ENCODE results near the gene OCEL1. TPM values are rescaled to one million over a fixed set of nuclear protein-coding genes. Genes with fewer than 3 reads are reported as not detected.
A peak's percentile ranks its signal among the peaks of the same experiment; 100 is the strongest.

The OCEL1 gene
- total and polyA plus RNA-seq, 2 of the 13 experiments (the other 11 are each of a cell fraction or from before 2014, with no cell fraction given): 10.6 to 17.2 TPM

- no peak for TF ChIP-seq ZNF34 (CRISPR knock-in tag; IDR thresholded peaks at IDR 0.05; ENCODE audit: borderline replicate concordance)
- no peak; the same call in 1 of the 2 replicates for TF ChIP-seq PPARG (CRISPR knock-in tag; conservative IDR thresholded peaks at IDR 0.05)
- peak; percentile 43; the same call in 1 of the 2 replicates for TF ChIP-seq ZNF816 (CRISPR knock-in tag; IDR thresholded peaks at IDR 0.05; ENCODE audit: borderline replicate concordance)
- no peak; the same call in 1 of the 2 replicates for TF ChIP-seq RFXAP (CRISPR knock-in tag; IDR thresholded peaks at IDR 0.05; ENCODE audit: borderline replicate concordance)
- TF ChIP-seq SALL1 (CRISPR knock-in tag; IDR thresholded peaks at IDR 0.05): peak; percentile 74
- TF ChIP-seq MTF1 (CRISPR knock-in tag; IDR thresholded peaks at IDR 0.05): no peak
- TF ChIP-seq, protein P1, sequence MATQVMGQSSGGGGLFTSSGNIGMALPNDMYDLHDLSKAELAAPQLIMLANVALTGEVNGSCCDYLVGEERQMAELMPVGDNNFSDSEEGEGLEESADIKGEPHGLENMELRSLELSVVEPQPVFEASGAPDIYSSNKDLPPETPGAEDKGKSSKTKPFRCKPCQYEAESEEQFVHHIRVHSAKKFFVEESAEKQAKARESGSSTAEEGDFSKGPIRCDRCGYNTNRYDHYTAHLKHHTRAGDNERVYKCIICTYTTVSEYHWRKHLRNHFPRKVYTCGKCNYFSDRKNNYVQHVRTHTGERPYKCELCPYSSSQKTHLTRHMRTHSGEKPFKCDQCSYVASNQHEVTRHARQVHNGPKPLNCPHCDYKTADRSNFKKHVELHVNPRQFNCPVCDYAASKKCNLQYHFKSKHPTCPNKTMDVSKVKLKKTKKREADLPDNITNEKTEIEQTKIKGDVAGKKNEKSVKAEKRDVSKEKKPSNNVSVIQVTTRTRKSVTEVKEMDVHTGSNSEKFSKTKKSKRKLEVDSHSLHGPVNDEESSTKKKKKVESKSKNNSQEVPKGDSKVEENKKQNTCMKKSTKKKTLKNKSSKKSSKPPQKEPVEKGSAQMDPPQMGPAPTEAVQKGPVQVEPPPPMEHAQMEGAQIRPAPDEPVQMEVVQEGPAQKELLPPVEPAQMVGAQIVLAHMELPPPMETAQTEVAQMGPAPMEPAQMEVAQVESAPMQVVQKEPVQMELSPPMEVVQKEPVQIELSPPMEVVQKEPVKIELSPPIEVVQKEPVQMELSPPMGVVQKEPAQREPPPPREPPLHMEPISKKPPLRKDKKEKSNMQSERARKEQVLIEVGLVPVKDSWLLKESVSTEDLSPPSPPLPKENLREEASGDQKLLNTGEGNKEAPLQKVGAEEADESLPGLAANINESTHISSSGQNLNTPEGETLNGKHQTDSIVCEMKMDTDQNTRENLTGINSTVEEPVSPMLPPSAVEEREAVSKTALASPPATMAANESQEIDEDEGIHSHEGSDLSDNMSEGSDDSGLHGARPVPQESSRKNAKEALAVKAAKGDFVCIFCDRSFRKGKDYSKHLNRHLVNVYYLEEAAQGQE (IDR thresholded peaks at IDR 0.05; ENCODE audit: borderline replicate concordance in 1 of 2, low read depth in 1 of 2, low read length in 2 of 2): peak in 1 of 2 experiments; percentile 69; a peak in 2 of 4 replicates
- no peak for TF ChIP-seq MAFK (conservative IDR thresholded peaks at IDR 0.05 in 1 of 2, IDR thresholded peaks at IDR 0.05 in 1 of 2; ENCODE audit: low read length in 2 of 2)
- no peak; the same call in 1 of the 2 replicates for TF ChIP-seq ZBTB20 (CRISPR knock-in tag; IDR thresholded peaks at IDR 0.05; ENCODE audit: borderline replicate concordance, low read depth)
- no peak for TF ChIP-seq SMC3 (IDR thresholded peaks at IDR 0.05; ENCODE audit: low read length)
- TF ChIP-seq, protein P2, sequence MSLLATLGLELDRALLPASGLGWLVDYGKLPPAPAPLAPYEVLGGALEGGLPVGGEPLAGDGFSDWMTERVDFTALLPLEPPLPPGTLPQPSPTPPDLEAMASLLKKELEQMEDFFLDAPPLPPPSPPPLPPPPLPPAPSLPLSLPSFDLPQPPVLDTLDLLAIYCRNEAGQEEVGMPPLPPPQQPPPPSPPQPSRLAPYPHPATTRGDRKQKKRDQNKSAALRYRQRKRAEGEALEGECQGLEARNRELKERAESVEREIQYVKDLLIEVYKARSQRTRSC (CRISPR knock-in tag; IDR thresholded peaks at IDR 0.05; ENCODE audit: low read depth): no peak
- TF ChIP-seq HHEX (CRISPR knock-in tag; IDR thresholded peaks at IDR 0.05): no peak
- no peak for TF ChIP-seq HMGA1 (CRISPR knock-in tag; conservative IDR thresholded peaks at IDR 0.05)
- TF ChIP-seq ZNF143 (CRISPR knock-in tag; IDR thresholded peaks at IDR 0.05): peak; percentile 76
- TF ChIP-seq, protein P3, sequence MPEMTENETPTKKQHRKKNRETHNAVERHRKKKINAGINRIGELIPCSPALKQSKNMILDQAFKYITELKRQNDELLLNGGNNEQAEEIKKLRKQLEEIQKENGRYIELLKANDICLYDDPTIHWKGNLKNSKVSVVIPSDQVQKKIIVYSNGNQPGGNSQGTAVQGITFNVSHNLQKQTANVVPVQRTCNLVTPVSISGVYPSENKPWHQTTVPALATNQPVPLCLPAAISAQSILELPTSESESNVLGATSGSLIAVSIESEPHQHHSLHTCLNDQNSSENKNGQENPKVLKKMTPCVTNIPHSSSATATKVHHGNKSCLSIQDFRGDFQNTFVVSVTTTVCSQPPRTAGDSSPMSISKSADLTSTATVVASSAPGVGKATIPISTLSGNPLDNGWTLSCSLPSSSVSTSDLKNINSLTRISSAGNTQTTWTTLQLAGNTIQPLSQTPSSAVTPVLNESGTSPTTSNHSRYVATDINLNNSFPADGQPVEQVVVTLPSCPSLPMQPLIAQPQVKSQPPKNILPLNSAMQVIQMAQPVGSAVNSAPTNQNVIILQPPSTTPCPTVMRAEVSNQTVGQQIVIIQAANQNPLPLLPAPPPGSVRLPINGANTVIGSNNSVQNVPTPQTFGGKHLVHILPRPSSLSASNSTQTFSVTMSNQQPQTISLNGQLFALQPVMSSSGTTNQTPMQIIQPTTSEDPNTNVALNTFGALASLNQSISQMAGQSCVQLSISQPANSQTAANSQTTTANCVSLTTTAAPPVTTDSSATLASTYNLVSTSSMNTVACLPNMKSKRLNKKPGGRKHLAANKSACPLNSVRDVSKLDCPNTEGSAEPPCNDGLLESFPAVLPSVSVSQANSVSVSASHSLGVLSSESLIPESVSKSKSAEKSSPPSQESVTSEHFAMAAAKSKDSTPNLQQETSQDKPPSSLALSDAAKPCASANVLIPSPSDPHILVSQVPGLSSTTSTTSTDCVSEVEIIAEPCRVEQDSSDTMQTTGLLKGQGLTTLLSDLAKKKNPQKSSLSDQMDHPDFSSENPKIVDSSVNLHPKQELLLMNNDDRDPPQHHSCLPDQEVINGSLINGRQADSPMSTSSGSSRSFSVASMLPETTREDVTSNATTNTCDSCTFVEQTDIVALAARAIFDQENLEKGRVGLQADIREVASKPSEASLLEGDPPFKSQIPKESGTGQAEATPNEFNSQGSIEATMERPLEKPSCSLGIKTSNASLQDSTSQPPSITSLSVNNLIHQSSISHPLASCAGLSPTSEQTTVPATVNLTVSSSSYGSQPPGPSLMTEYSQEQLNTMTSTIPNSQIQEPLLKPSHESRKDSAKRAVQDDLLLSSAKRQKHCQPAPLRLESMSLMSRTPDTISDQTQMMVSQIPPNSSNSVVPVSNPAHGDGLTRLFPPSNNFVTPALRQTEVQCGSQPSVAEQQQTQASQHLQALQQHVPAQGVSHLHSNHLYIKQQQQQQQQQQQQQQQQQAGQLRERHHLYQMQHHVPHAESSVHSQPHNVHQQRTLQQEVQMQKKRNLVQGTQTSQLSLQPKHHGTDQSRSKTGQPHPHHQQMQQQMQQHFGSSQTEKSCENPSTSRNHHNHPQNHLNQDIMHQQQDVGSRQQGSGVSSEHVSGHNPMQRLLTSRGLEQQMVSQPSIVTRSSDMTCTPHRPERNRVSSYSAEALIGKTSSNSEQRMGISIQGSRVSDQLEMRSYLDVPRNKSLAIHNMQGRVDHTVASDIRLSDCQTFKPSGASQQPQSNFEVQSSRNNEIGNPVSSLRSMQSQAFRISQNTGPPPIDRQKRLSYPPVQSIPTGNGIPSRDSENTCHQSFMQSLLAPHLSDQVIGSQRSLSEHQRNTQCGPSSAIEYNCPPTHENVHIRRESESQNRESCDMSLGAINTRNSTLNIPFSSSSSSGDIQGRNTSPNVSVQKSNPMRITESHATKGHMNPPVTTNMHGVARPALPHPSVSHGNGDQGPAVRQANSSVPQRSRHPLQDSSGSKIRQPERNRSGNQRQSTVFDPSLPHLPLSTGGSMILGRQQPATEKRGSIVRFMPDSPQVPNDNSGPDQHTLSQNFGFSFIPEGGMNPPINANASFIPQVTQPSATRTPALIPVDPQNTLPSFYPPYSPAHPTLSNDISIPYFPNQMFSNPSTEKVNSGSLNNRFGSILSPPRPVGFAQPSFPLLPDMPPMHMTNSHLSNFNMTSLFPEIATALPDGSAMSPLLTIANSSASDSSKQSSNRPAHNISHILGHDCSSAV (CRISPR knock-in tag; IDR thresholded peaks at IDR 0.05; ENCODE audit: borderline replicate concordance): no peak
- no peak for TF ChIP-seq RFXANK (CRISPR knock-in tag; IDR thresholded peaks at IDR 0.05)
- no peak for TF ChIP-seq ZBTB1 (CRISPR knock-in tag; IDR thresholded peaks at IDR 0.05; ENCODE audit: borderline replicate concordance)
These were observed 10.7 kb upstream of the OCEL1 start, which contains the start of gene USE1 (continued) for GRCh38 chr19:17215127-17215971.

Data from HepG2 (cell line).